ENCODE results near the gene SFRP5.
A peak's percentile ranks its signal among the peaks of the same experiment; 100 is the strongest.

SFRP5 gene

GRCh38 chr10:97774811-97775294 lies 3.1 kb upstream of the SFRP5 start:
- ChIA-PET POLR2A (ENCODE audit: low non-redundant PET) (interaction anchor here (0.6 kb wide), 1 partner anchor 412 kb away, joined by 3 read pairs; no protein-coding TSS in a partner anchor), CTCF (interaction anchor here (1.6 kb wide), 1 partner anchor 94 kb away, joined by 4 read pairs; no protein-coding TSS in a partner anchor)
- DNase-seq (ENCODE audit: low spot score): no peak
- no peak overlapping the region for H3K27ac ChIP-seq
- TF ChIP-seq, protein P1, sequence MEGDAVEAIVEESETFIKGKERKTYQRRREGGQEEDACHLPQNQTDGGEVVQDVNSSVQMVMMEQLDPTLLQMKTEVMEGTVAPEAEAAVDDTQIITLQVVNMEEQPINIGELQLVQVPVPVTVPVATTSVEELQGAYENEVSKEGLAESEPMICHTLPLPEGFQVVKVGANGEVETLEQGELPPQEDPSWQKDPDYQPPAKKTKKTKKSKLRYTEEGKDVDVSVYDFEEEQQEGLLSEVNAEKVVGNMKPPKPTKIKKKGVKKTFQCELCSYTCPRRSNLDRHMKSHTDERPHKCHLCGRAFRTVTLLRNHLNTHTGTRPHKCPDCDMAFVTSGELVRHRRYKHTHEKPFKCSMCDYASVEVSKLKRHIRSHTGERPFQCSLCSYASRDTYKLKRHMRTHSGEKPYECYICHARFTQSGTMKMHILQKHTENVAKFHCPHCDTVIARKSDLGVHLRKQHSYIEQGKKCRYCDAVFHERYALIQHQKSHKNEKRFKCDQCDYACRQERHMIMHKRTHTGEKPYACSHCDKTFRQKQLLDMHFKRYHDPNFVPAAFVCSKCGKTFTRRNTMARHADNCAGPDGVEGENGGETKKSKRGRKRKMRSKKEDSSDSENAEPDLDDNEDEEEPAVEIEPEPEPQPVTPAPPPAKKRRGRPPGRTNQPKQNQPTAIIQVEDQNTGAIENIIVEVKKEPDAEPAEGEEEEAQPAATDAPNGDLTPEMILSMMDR (conservative IDR thresholded peaks at IDR 0.05; ENCODE audit: low read depth): no peak

GRCh38 chr10:97773096-97773495 lies 1.3 kb upstream of the SFRP5 start:
- CTCF ChIA-PET: interaction anchor here (0.7 kb wide), 1 partner anchor 96 kb away, joined by 3 read pairs; no protein-coding TSS in a partner anchor
- H3K27ac ChIP-seq: no peak overlapping the region
- TF ChIP-seq, protein P1 (conservative IDR thresholded peaks at IDR 0.05; ENCODE audit: low read depth): no peak
- POLR2A ChIA-PET (ENCODE audit: low non-redundant PET): no interaction called here
- DNase-seq (ENCODE audit: low spot score): no peak

DNA sequence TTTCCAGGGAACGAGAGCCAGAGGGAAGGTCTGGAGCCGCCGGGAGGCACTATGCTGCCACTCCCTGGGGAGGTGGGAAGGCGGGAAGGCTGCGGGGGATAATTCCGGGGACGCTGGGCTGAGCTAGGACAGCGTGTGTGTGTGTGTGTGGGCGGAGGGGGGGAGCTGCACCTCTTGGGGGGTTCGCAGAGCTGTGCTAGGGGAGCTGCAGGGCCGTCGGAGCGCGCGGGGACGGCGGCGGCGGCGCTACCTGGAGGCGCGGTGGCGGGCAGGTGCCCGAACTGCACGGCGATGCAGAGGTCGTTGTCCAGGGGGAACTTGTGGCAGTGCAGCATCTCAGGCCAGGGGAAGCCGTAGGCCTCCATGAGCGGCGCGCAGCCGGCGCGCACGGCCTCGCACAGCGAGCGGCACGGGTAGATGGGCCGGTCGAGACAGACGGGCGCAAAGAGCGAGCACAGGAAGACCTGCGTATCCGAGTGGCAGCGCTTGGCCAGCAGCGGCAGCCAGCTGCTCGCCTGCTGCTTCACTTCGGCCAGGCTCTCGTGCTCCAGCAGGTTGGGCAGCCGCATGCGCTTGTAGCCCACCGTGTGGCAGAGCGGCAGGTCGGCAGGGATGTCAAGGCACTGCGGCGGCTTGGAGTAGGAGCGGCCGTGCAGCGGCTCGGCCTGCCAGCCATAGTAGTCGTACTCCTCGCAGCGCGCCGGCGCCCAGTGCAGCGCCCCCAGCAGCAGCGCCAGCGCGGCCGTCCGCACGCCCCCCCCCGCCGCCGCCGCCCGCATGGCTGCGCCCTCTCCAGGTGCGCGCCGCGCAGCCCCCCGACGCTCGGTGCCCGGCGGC lies 526 bp downstream of the SFRP5 start:
- TF ChIP-seq, protein P1 (conservative IDR thresholded peaks at IDR 0.05; ENCODE audit: low read depth): no peak
- ChIA-PET POLR2A (ENCODE audit: low non-redundant PET) (no interaction called here), CTCF (interaction anchor here (0.5 to 0.6 kb wide), 2 partner anchors 8 to 28 kb away, joined by 3 to 5 read pairs; no protein-coding TSS in a partner anchor)
- DNase-seq (ENCODE audit: low spot score): peak; percentile 50
- H3K27ac ChIP-seq: no peak overlapping the region

GRCh38 chr10:97770255-97770654 lies 1.5 kb downstream of the SFRP5 start:
- TF ChIP-seq, protein P1 (conservative IDR thresholded peaks at IDR 0.05; ENCODE audit: low read depth): no peak
- ChIA-PET CTCF (interaction anchor here (0.9 kb wide), 1 partner anchor 22 kb away, joined by 3 read pairs; no protein-coding TSS in a partner anchor), POLR2A (ENCODE audit: low non-redundant PET) (no interaction called here)
- H3K27ac ChIP-seq: no peak overlapping the region
- no peak for DNase-seq (ENCODE audit: low spot score)

DNA sequence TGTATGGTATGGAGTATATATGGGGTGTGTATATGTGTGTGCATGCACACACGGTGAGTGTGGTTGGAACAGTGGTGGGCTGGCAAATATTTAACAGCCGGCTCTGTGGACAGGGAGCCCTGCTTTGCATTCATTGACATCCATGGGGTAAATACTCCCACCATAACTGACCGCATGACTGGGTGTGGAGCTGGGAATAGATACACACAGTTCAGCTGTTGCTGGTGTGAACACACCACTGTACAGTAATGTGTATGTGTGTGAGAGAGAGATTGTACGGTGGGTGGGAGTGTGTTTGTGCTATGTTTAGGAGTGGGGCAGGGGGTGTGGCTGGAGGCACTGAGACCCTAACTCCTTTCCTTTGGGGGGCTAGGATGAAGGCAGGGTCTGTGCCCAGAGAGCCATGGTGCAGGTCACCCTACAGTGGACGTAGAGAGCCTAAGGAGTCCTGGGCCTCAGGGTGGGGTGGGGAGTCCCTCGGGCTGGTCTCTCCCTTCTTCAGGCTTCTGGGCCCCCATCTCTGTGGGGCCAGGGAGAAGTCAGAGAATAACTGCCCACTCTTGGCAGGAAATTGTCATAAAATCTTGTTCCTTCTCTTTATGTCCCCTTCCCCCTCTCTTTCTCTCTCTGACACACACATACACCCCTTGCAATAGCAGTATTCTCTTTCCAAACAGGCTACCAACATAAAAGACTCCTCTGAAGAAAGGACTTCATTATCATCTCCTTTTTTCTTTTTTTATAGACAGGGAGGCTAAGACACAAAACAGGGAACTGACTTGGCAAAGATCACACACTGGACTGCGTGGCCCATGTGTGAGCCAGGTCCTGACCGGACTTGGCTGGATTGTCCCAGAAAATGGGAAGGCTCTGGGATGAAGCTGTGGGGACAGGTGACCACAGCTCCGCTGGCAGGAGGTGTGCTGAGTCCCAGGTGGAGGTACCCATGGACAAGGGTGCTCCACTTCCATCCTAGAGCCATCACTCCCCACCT lies 3.2 kb downstream of the SFRP5 start:
- TF ChIP-seq, protein P1 (conservative IDR thresholded peaks at IDR 0.05; ENCODE audit: low read depth): no peak
- no peak for DNase-seq (ENCODE audit: low spot score)
- POLR2A ChIA-PET (ENCODE audit: low non-redundant PET): no interaction called here
- CTCF ChIA-PET: interaction anchor here (0.6 to 1.1 kb wide), 2 partner anchors 24 to 255 kb away, joined by 4 to 5 read pairs; no protein-coding TSS in a partner anchor
- H3K27ac ChIP-seq: no peak overlapping the region

Measured in RWPE1 (cell line).